Measurements from ENCODE around the gene CHEK2. TPM values are rescaled to one million over a fixed set of nuclear protein-coding genes. Genes with fewer than 3 reads are reported as not detected.
A peak's percentile ranks its signal among the peaks of the same experiment; 100 is the strongest.

CHEK2 gene
- total and polyA plus RNA-seq, 10 of the 15 experiments (the other 5 are each of a cell fraction or from before 2014, with no cell fraction given): 15.7 to 59.7 (median 22.7) TPM

DNA sequence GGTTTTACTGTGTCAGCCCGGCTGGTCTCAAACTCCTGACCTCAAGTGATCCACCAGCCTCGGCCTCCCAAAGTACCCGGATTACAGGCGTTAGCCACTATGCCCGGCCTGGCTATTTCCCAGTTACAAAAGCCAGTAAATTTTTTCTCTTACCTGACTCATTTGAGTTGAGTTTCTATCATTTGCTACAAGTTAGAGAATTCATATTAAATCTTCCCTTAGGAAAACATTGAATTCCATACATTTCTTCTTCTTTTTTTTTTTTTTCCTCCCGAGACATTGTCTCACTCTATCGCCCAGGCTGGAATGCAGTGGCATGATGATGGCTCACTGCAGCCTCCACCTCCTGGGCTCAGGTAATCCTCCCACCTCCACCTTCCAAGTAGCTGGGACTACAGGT, 26.0 kb downstream of the CHEK2 start (continued):
- TF ChIP-seq, protein P1, sequence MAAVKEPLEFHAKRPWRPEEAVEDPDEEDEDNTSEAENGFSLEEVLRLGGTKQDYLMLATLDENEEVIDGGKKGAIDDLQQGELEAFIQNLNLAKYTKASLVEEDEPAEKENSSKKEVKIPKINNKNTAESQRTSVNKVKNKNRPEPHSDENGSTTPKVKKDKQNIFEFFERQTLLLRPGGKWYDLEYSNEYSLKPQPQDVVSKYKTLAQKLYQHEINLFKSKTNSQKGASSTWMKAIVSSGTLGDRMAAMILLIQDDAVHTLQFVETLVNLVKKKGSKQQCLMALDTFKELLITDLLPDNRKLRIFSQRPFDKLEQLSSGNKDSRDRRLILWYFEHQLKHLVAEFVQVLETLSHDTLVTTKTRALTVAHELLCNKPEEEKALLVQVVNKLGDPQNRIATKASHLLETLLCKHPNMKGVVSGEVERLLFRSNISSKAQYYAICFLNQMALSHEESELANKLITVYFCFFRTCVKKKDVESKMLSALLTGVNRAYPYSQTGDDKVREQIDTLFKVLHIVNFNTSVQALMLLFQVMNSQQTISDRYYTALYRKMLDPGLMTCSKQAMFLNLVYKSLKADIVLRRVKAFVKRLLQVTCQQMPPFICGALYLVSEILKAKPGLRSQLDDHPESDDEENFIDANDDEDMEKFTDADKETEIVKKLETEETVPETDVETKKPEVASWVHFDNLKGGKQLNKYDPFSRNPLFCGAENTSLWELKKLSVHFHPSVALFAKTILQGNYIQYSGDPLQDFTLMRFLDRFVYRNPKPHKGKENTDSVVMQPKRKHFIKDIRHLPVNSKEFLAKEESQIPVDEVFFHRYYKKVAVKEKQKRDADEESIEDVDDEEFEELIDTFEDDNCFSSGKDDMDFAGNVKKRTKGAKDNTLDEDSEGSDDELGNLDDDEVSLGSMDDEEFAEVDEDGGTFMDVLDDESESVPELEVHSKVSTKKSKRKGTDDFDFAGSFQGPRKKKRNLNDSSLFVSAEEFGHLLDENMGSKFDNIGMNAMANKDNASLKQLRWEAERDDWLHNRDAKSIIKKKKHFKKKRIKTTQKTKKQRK (IDR thresholded peaks at IDR 0.05; ENCODE audit: low read depth, low read length): no peak
- TF ChIP-seq DPF2 (IDR thresholded peaks at IDR 0.05): no peak

DNA sequence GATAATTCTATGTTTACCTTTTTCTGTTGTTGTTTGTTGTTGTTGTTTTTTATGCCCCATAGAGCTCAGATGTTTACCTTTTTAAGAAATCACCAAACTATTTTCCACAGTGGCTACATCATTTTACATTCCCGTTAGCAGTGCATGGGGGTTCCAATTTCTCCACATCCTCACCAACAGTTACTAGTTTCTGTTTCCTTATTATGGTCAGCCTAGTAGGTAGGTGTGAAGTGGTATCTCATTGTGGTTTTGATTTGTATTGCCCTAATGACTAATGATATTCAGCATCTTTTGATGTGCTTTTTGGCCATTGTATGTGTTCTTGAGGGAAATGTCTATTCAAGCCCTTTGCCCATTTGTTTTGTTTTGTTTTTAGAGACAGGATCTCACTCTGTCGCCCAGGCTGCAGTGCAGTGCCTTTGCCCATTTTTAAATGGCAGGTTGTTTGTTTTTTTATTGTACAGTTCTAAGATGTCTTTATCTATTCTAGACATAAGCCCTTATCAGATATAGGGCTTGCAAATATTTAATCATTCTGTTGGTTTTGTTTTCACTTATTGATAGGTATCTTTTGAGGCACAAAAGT, 27.5 kb downstream of the CHEK2 start:
- Histone ChIP-seq H3K9me3 (replicated peaks; ENCODE audit: control insufficient read depth, insufficient read depth, low read length) (no peaks in the 10 kb centered on the region), H3K79me2 (ENCODE audit: control insufficient read depth, insufficient read depth, low read length) (no peaks in the 10 kb centered on the region), H3K36me3 (ENCODE audit: control insufficient read depth in 2 of 2, insufficient read depth in 2 of 2, low read length in 1 of 2) (no peaks in the 10 kb centered on the region; a peak in 3 of 4 replicates), H2AFZ (ENCODE audit: control insufficient read depth, low read depth, low read length) (no peak overlapping the region), H3K9ac (ENCODE audit: control insufficient read depth, insufficient read depth, low read length) (no peak overlapping the region), H3K4me2 (ENCODE audit: control insufficient read depth, insufficient read depth) (no peak overlapping the region), H3K27ac (ENCODE audit: control insufficient read depth, insufficient read depth) (no peak overlapping the region), H3K4me3 (no peak overlapping the region), H3K27me3 (replicated peaks in 1 of 2; ENCODE audit: control insufficient read depth in 2 of 2, insufficient read depth in 2 of 2, low read length in 1 of 2) (no peaks in the 10 kb centered on the region), H3K4me1 (ENCODE audit: control insufficient read depth, insufficient read depth, low read length) (no peaks in the 10 kb centered on the region), H4K20me1 (ENCODE audit: control insufficient read depth, insufficient read depth) (no peaks in the 10 kb centered on the region)
- RAD21 ChIA-PET (ENCODE audit: unreplicated experiment): interaction anchor here (1.1 to 1.8 kb wide), 2 partner anchors 114 to 818 kb away, joined by 3 to 5 read pairs; no protein-coding TSS in a partner anchor
- ATAC-seq: peak; percentile 71
- DNase-seq (ENCODE audit: low read depth, low spot score): no peak
- POLR2A ChIA-PET: no interaction called here
- SMC1A ChIA-PET (ENCODE audit: uncharacterized antibody, unreplicated experiment): no interaction called here
- WGBS (ENCODE audit: insufficient coverage, insufficient replicate concordance, low lambda C conversion rate, missing lambda C conversion rate): 94% methylated on average over 2 of the region's 2 CpGs
- CTCF ChIA-PET: interaction anchor here (1.2 to 1.7 kb wide), 2 partner anchors 8 to 26 kb away, joined by 3 to 5 read pairs; no protein-coding TSS in a partner anchor
- in situ Hi-C loops (cut with MboI): no loop called here
- no peak for FAIRE-seq
- BruUV-seq (replicated peaks): no TSS peak
- intact Hi-C loops (cut with micrococcal nuclease; ENCODE audit: unreplicated experiment): no loop called here
- TF ChIP-seq RBBP5 (conservative IDR thresholded peaks at IDR 0.05) (no peak), ZNF207 (IDR thresholded peaks at IDR 0.05; ENCODE audit: borderline replicate concordance) (no peak), NFYA (IDR thresholded peaks at IDR 0.05; ENCODE audit: borderline replicate concordance, low read depth, low read length) (no peak), MTA2 (IDR thresholded peaks at IDR 0.05; ENCODE audit: low read depth) (peak; percentile 67), RAD51 (IDR thresholded peaks at IDR 0.05) (peak; percentile 57; the same call in 1 of the 2 replicates), HDGF (IDR thresholded peaks at IDR 0.05) (no peak), TCF7 (IDR thresholded peaks at IDR 0.05; ENCODE audit: borderline replicate concordance) (0 out of 2 replicates have a peak, but pooled peaks have one; percentile 49), ASH2L (IDR thresholded peaks at IDR 0.05; ENCODE audit: borderline replicate concordance, low read depth) (no peak), PML (IDR thresholded peaks at IDR 0.05; ENCODE audit: low read length) (no peak), GABPA (IDR thresholded peaks at IDR 0.05; ENCODE audit: low read depth) (no peak), NR2C2 (IDR thresholded peaks at IDR 0.05; ENCODE audit: borderline replicate concordance, control insufficient read depth, insufficient read length, low read depth) (no peak), BCL11A (IDR thresholded peaks at IDR 0.05; ENCODE audit: low read depth, low read length) (no peak), RUNX3 (IDR thresholded peaks at IDR 0.05; ENCODE audit: low read length) (peak; percentile 70; the same call in 1 of the 2 replicates), STAT3 (IDR thresholded peaks at IDR 0.05; ENCODE audit: low read depth, low read length) (no peak), DPF2 (IDR thresholded peaks at IDR 0.05) (peak; percentile 57), CHD1 (IDR thresholded peaks at IDR 0.05; ENCODE audit: low read depth, low read length) (no peak), ZNF622 (IDR thresholded peaks at IDR 0.05) (no peak), HDAC6 (IDR thresholded peaks at IDR 0.05; ENCODE audit: unreplicated experiment) (no peak), TARDBP (IDR thresholded peaks at IDR 0.05; ENCODE audit: borderline replicate concordance) (no peak), CREB1 (IDR thresholded peaks at IDR 0.05; ENCODE audit: low read depth) (no peak), IKZF1 (conservative IDR thresholded peaks at IDR 0.05) (peak; percentile 47; the same call in 1 of the 2 replicates)
- TF ChIP-seq, protein P2, sequence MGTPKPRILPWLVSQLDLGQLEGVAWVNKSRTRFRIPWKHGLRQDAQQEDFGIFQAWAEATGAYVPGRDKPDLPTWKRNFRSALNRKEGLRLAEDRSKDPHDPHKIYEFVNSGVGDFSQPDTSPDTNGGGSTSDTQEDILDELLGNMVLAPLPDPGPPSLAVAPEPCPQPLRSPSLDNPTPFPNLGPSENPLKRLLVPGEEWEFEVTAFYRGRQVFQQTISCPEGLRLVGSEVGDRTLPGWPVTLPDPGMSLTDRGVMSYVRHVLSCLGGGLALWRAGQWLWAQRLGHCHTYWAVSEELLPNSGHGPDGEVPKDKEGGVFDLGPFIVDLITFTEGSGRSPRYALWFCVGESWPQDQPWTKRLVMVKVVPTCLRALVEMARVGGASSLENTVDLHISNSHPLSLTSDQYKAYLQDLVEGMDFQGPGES (IDR thresholded peaks at IDR 0.05): no peak

Measured in GM12878 (cell line).